Lower leg skin (tissue), 4 donors: ENCODE measurements around the gene RPS6KA6. TPM values are rescaled to one million over a fixed set of nuclear protein-coding genes. Genes with fewer than 3 reads are reported as not detected.

Experiments
- DNase-seq, 2 donors: peaks; one replicate each; pipeline ENCODE4 v3.0.0-alpha.2; 2019; ENCODE audit warnings: low spot score in 2 of 2
- H3K4me3 ChIP-seq: fragments of 200-600 bp; sonication (generic); 2 replicates; pipeline ENCODE4 v1.5.1; 2017; ENCODE audit warnings: mild to moderate bottlenecking, low read depth; ENCODE audit not compliant: poor library complexity, severe bottlenecking
- CTCF ChIP-seq, 3 donors: fragments of 450-650 bp; IDR thresholded peaks; one replicate each; pipeline ENCODE4 v1.5.1; 2016; ENCODE audit warnings: antibody characterized with exemption in 3 of 3, mild to moderate bottlenecking in 3 of 3, moderate library complexity in 2 of 3
- POLR2A ChIP-seq, 2 donors: fragments of 450-650 bp; IDR thresholded peaks; one replicate each; pipeline ENCODE4 v1.6.1; 2016 to 2017; ENCODE audit warnings: antibody characterized with exemption in 2 of 2, mild to moderate bottlenecking in 1 of 2, moderate library complexity in 1 of 2
- WGBS, 2 donors: methylation state at CpG; one replicate each; pipeline ENCODE4 v1.1.5; 2018; 5-methylcytosine and 5-hydroxymethylcytosine counted together
- intact Hi-C: fragments of 100-400 bp; cut with DNase I; formaldehyde crosslinking; loops from one replicate; pipeline ENCODE4 v1.15.0; 2023; ENCODE audit warnings: low total_unique reads
- total RNA-seq, 4 donors: library from RNA; depleted of rRNA; stranded (reverse); fragments of >200 nt; gene quantifications; one replicate each; pipeline ENCODE4 v1.1.0, GENCODE V29; 2016

RPS6KA6 gene
- total RNA-seq, 4 donors from 2014 or later: 1.9 to 4.1 (median 3.4) TPM

- TF ChIP-seq POLR2A (IDR thresholded peaks at IDR 0.05): no peak
- TF ChIP-seq CTCF (IDR thresholded peaks at IDR 0.05): no peak
- intact Hi-C loops: no loop called here
Measured at GRCh38 chrX:84144991-84145390, 43.0 kb downstream of the RPS6KA6 start.

GRCh38 chrX:84144281-84144680, 43.7 kb downstream of the RPS6KA6 start:
- H3K4me3 ChIP-seq: no peak overlapping the region
- TF ChIP-seq CTCF (IDR thresholded peaks at IDR 0.05) (no peak), POLR2A (IDR thresholded peaks at IDR 0.05) (no peak)
- DNase-seq: no peak
- intact Hi-C loops: no loop called here
- WGBS, 2 donors: 84 to 89% methylated on average over 1 of the region's 1 CpG

More at GRCh38 chrX:84144991-84145390, 43.0 kb downstream of the RPS6KA6 start:
- H3K4me3 ChIP-seq: no peak overlapping the region
- DNase-seq: no peak
- WGBS, 2 donors: 84 to 92% methylated on average over 3 of the region's 3 CpGs

GRCh38 chrX:84133023-84133422, 55.0 kb downstream of the RPS6KA6 start:
- H3K4me3 ChIP-seq: no peak overlapping the region
- TF ChIP-seq CTCF (IDR thresholded peaks at IDR 0.05): no peak
- DNase-seq: no peak
- intact Hi-C loops: no loop called here
- 56 to 69% methylated on average over 2 of the region's 2 CpGs for WGBS, 2 donors

GRCh38 chrX:84123585-84123984, 64.4 kb downstream of the RPS6KA6 start:
- no peak for TF ChIP-seq POLR2A (IDR thresholded peaks at IDR 0.05)
- no peak for TF ChIP-seq CTCF (IDR thresholded peaks at IDR 0.05)
- H3K4me3 ChIP-seq: no peak overlapping the region
- 58 to 65% methylated on average over 4 of the region's 4 CpGs for WGBS, 2 donors
- no peak for DNase-seq
- intact Hi-C loops: no loop called here

- no peak for TF ChIP-seq CTCF (IDR thresholded peaks at IDR 0.05)
- no peak for TF ChIP-seq POLR2A (IDR thresholded peaks at IDR 0.05)
- no peak for DNase-seq
- intact Hi-C loops: no loop called here
- H3K4me3 ChIP-seq: no peak overlapping the region
Measured at GRCh38 chrX:84118769-84119168, 69.2 kb downstream of the RPS6KA6 start.

- TF ChIP-seq POLR2A (IDR thresholded peaks at IDR 0.05) (no peak), CTCF (IDR thresholded peaks at IDR 0.05) (no peak)
- no peak overlapping the region for H3K4me3 ChIP-seq
- intact Hi-C loops: no loop called here
- no peak for DNase-seq
- 60 to 67% methylated on average over 4 of the region's 4 CpGs for WGBS, 2 donors
Measured at GRCh38 chrX:84118315-84118714, 69.7 kb downstream of the RPS6KA6 start.
